NCI-H345 (cell line): ENCODE results near the gene FRK.
"Not testable (repeated sequence)": the region's sequence is repeated elsewhere in the genome, so short reads cannot be mapped to it uniquely, and the experiment has no call there.

Source experiments
- DNase-seq: peaks from one replicate; lab custom pipeline; 2025; lab: John Stamatoyannopoulos, UW

The FRK gene

GRCh38 chr6:116004841-116005815, 55.6 kb downstream of the FRK start:
- no peak for DNase-seq

- DNase-seq: no peak
These were observed 57.0 kb downstream of the FRK start for GRCh38 chr6:116003668-116004067.

GRCh38 chr6:116002756-116003155, 57.9 kb downstream of the FRK start:
- DNase-seq: no peak

GRCh38 chr6:115999235-115999634, 61.5 kb downstream of the FRK start:
- DNase-seq: no peak

GRCh38 chr6:115997990-115998585, 62.6 kb downstream of the FRK start:
- no peak for DNase-seq

- DNase-seq: no peak
These were observed 74.7 kb downstream of the FRK start for GRCh38 chr6:115986026-115986425.

GRCh38 chr6:115984809-115985208, 75.9 kb downstream of the FRK start:
- no peak for DNase-seq

- DNase-seq: no peak
These were observed 76.7 kb downstream of the FRK start for GRCh38 chr6:115983998-115984397.

GRCh38 chr6:115982453-115982852, 78.2 kb downstream of the FRK start:
- DNase-seq: no peak

- DNase-seq: no peak
These were observed 83.5 kb downstream of the FRK start for GRCh38 chr6:115977220-115977619.

- no peak for DNase-seq
These were observed 84.3 kb downstream of the FRK start for GRCh38 chr6:115976321-115976870.

GRCh38 chr6:115972679-115973078, 88.0 kb downstream of the FRK start:
- DNase-seq: no peak

GRCh38 chr6:115971785-115972184, 88.9 kb downstream of the FRK start:
- no peak for DNase-seq

GRCh38 chr6:115969930-115970273, 90.8 kb downstream of the FRK start:
- DNase-seq: no peak

- DNase-seq: no peak
These were observed 91.3 kb downstream of the FRK start for GRCh38 chr6:115969207-115969929.

- not testable (repeated sequence) for DNase-seq
These were observed 100.4 kb downstream of the FRK start for GRCh38 chr6:115960286-115960685.

- DNase-seq: no peak
These were observed 101.7 kb downstream of the FRK start for GRCh38 chr6:115958958-115959357.

- no peak for DNase-seq
These were observed 106.0 kb downstream of the FRK start for GRCh38 chr6:115954740-115955139.

GRCh38 chr6:115948751-115949150, 111.9 kb downstream of the FRK start:
- no peak for DNase-seq

- DNase-seq: no peak
These were observed 112.6 kb downstream of the FRK start for GRCh38 chr6:115947966-115948541.

- DNase-seq: no peak
These were observed 114.9 kb downstream of the FRK start for GRCh38 chr6:115945812-115946211.

GRCh38 chr6:115945306-115945705, 115.4 kb downstream of the FRK start:
- DNase-seq: no peak
